Trophoblast cell (in vitro differentiated cells and primary cell): ENCODE measurements around the gene RGS7.
"Not testable (repeated sequence)": the region's sequence is repeated elsewhere in the genome, so short reads cannot be mapped to it uniquely, and the experiment has no call there.

Experiments used
- DNase-seq, 2 donors: peaks; one replicate each; pipeline ENCODE4 v3.0.0-alpha.2; 2016
- H2AFZ ChIP-seq: 2 replicates; pipeline ENCODE4 v1.6.1; 2013; ENCODE audit warnings: low read length, moderate library complexity, mild to moderate bottlenecking; ENCODE audit not compliant: insufficient read depth, poor library complexity
- H2AK5ac ChIP-seq: 2 replicates; pipeline ENCODE4 v1.6.1; 2013; ENCODE audit warnings: mild to moderate bottlenecking, low read length
- H2BK120ac ChIP-seq: 2 replicates; pipeline ENCODE4 v1.6.1; 2013; ENCODE audit warnings: low read length, mild to moderate bottlenecking, moderate library complexity; ENCODE audit not compliant: insufficient read depth, poor library complexity
- H2BK12ac ChIP-seq: 2 replicates; pipeline ENCODE4 v1.6.1; 2013; ENCODE audit warnings: mild to moderate bottlenecking, low read length, moderate library complexity
- H2BK5ac ChIP-seq: 2 replicates; pipeline ENCODE4 v1.6.1; 2013; ENCODE audit warnings: low read length, low read depth, moderate library complexity, mild to moderate bottlenecking; ENCODE audit not compliant: poor library complexity
- H3K14ac ChIP-seq: 2 replicates; pipeline ENCODE4 v1.6.1; 2013; ENCODE audit warnings: mild to moderate bottlenecking, low read length
- H3K18ac ChIP-seq: 2 replicates; pipeline ENCODE4 v1.6.1; 2013; ENCODE audit warnings: mild to moderate bottlenecking, low read length
- H3K23ac ChIP-seq: 2 replicates; pipeline ENCODE4 v1.6.1; 2013; ENCODE audit warnings: low read length
- H3K27ac ChIP-seq: 2 replicates; pipeline ENCODE4 v1.5.1; 2013; ENCODE audit warnings: low read depth, mild to moderate bottlenecking, inconsistent platforms, low read length, moderate library complexity
- H3K27me3 ChIP-seq: 2 replicates; pipeline ENCODE4 v1.6.1; 2013; ENCODE audit warnings: inconsistent platforms, mild to moderate bottlenecking, low read length, moderate library complexity; ENCODE audit not compliant: insufficient read depth
- H3K36me3 ChIP-seq, 2 experiments: 1 replicate in 1 of 2; 2 replicates in 1 of 2; pipeline ENCODE4 v1.6.1; 2013; ENCODE audit warnings: low read length in 2 of 2, mild to moderate bottlenecking in 2 of 2, moderate library complexity in 1 of 2; ENCODE audit not compliant: insufficient read depth in 2 of 2, control insufficient read depth in 1 of 2
- H3K4ac ChIP-seq: 2 replicates; pipeline ENCODE4 v1.6.1; 2013; ENCODE audit warnings: low read depth, mild to moderate bottlenecking, low read length, moderate library complexity
- H3K4me1 ChIP-seq, 2 experiments: 1 replicate in 1 of 2; 2 replicates in 1 of 2; pipeline ENCODE4 v1.6.1; 2013; ENCODE audit warnings: low read length in 2 of 2, mild to moderate bottlenecking in 2 of 2, moderate library complexity in 1 of 2; ENCODE audit not compliant: insufficient read depth in 2 of 2, control insufficient read depth in 1 of 2
- H3K4me2 ChIP-seq: 2 replicates; pipeline ENCODE4 v1.6.1; 2013; ENCODE audit warnings: inconsistent platforms, mild to moderate bottlenecking, low read length, moderate library complexity
- H3K4me3 ChIP-seq: 2 replicates; pipeline ENCODE4 v1.5.1; 2013; ENCODE audit warnings: mild to moderate bottlenecking, low read depth, low read length, inconsistent platforms
- H3K79me1 ChIP-seq: one replicate; pipeline ENCODE4 v1.6.1; 2013; ENCODE audit warnings: low read length
- H3K79me2 ChIP-seq: 2 replicates; pipeline ENCODE4 v1.6.1; 2013; ENCODE audit warnings: low read length, mild to moderate bottlenecking; ENCODE audit not compliant: control insufficient read depth, insufficient read depth, poor library complexity
- H3K9ac ChIP-seq: 2 replicates; pipeline ENCODE4 v1.6.1; 2013; ENCODE audit warnings: mild to moderate bottlenecking, low read length
- H3K9me3 ChIP-seq: 2 replicates; pipeline ENCODE4 v1.6.1; 2013; ENCODE audit warnings: low read depth, mild to moderate bottlenecking, control low read depth, inconsistent platforms, low read length; ENCODE audit not compliant: insufficient read depth
- H4K12ac ChIP-seq: 2 replicates; pipeline ENCODE4 v1.6.1; 2013; ENCODE audit warnings: low read depth, mild to moderate bottlenecking, low read length, moderate library complexity
- H4K8ac ChIP-seq: 2 replicates; pipeline ENCODE4 v1.6.1; 2013; ENCODE audit warnings: low read depth, mild to moderate bottlenecking, low read length, moderate library complexity
- H4K91ac ChIP-seq: one replicate; pipeline ENCODE4 v1.6.1; 2013; ENCODE audit warnings: low read depth, mild to moderate bottlenecking, low read length, moderate library complexity
- WGBS: extraction: QIAGEN DNeasy Blood & Tissue Kit; methylation state at CpG from one replicate; pipeline ENCODE4 v1.1.7; 2013; ENCODE audit warnings: missing lambda C conversion rate; ENCODE audit not compliant: insufficient read length, insufficient coverage; ENCODE audit errors: extremely low coverage; 5-methylcytosine and 5-hydroxymethylcytosine counted together

RGS7 gene

GRCh38 chr1:240783728-240784137, 573.3 kb downstream of the RGS7 start:
- not testable (repeated sequence) for H3K23ac ChIP-seq, H3K27ac ChIP-seq, H3K9ac ChIP-seq, H2BK120ac ChIP-seq, H3K4me2 ChIP-seq, H3K27me3 ChIP-seq, H4K91ac ChIP-seq, H3K4me1 ChIP-seq, H3K4ac ChIP-seq, H2BK12ac ChIP-seq, H4K12ac ChIP-seq, H3K14ac ChIP-seq, H4K8ac ChIP-seq, H2BK5ac ChIP-seq, H3K18ac ChIP-seq, H2AFZ ChIP-seq, H3K79me2 ChIP-seq, H3K9me3 ChIP-seq, H2AK5ac ChIP-seq, H3K36me3 ChIP-seq, H3K79me1 ChIP-seq, DNase-seq, H3K4me3 ChIP-seq
- no CpG with 5 or more reads among the region's 7 CpGs for WGBS

- 100% methylated on average over 1 of the region's 2 CpGs for WGBS
- Histone ChIP-seq H3K27ac (no peak overlapping the region), H3K4me1 (no peaks in the 10 kb centered on the region), H2BK12ac (no peak overlapping the region), H3K4me3 (no peak overlapping the region), H2BK5ac (no peak overlapping the region), H4K91ac (no peak overlapping the region), H3K9ac (no peak overlapping the region), H3K79me2 (no peaks in the 10 kb centered on the region), H3K36me3 (no peaks in the 10 kb centered on the region), H3K9me3 (no peaks in the 10 kb centered on the region), H3K4me2 (no peak overlapping the region), H2AK5ac (no peak overlapping the region), H4K12ac (no peak overlapping the region), H3K27me3 (no peaks in the 10 kb centered on the region), H2BK120ac (no peak overlapping the region), H3K23ac (no peak overlapping the region), H3K14ac (no peak overlapping the region), H3K4ac (no peak overlapping the region), H4K8ac (no peak overlapping the region), H2AFZ (no peak overlapping the region), H3K18ac (no peak overlapping the region), H3K79me1 (no peaks in the 10 kb centered on the region)
- no peak for DNase-seq
Observed at GRCh38 chr1:240776237-240776636, 580.8 kb downstream of the RGS7 start.

GRCh38 chr1:240772131-240772530, 584.9 kb downstream of the RGS7 start:
- Histone ChIP-seq H3K9me3 (no peaks in the 10 kb centered on the region), H3K36me3 (no peaks in the 10 kb centered on the region), H3K79me1 (peaks cover under 1% of the 10 kb centered on the region), H3K79me2 (no peaks in the 10 kb centered on the region), H2AK5ac (no peak overlapping the region), H2BK5ac (no peak overlapping the region), H2BK12ac (no peak overlapping the region), H2AFZ (no peak overlapping the region), H3K27ac (no peak overlapping the region), H3K4me2 (no peak overlapping the region), H2BK120ac (no peak overlapping the region), H3K9ac (no peak overlapping the region), H3K27me3 (no peaks in the 10 kb centered on the region), H4K91ac (no peak overlapping the region), H3K14ac (no peak overlapping the region), H3K23ac (no peak overlapping the region), H3K4me1 (peaks cover 2 to 3% of the 10 kb centered on the region in 2 experiments), H4K12ac (no peak overlapping the region), H4K8ac (no peak overlapping the region), H3K4ac (no peak overlapping the region), H3K4me3 (no peak overlapping the region), H3K18ac (no peak overlapping the region)
- WGBS = no CpG with 5 or more reads among the region's 3 CpGs
- DNase-seq = no peak

- H3K27me3 ChIP-seq = no peaks in the 10 kb centered on the region
- H3K4me1 ChIP-seq = peaks cover 5 to 7% of the 10 kb centered on the region in 2 experiments
- no peak overlapping the region for H3K9ac ChIP-seq
- no peak overlapping the region for H3K18ac ChIP-seq
- H3K36me3 ChIP-seq = no peaks in the 10 kb centered on the region
- H3K4me3 ChIP-seq = no peak overlapping the region
- no peak overlapping the region for H4K8ac ChIP-seq
- H2AFZ ChIP-seq = no peak overlapping the region
- no peak overlapping the region for H2BK120ac ChIP-seq
- no peak for DNase-seq
- no peak overlapping the region for H2AK5ac ChIP-seq
- no peak overlapping the region for H3K23ac ChIP-seq
- no peaks in the 10 kb centered on the region for H3K9me3 ChIP-seq
- no peak overlapping the region for H2BK12ac ChIP-seq
- no peak overlapping the region for H3K4ac ChIP-seq
- H4K12ac ChIP-seq = no peak overlapping the region
- H3K27ac ChIP-seq = no peak overlapping the region
- H3K79me1 ChIP-seq = peaks cover 3% of the 10 kb centered on the region
- no peak overlapping the region for H3K14ac ChIP-seq
- no peaks in the 10 kb centered on the region for H3K79me2 ChIP-seq
- no peak overlapping the region for H2BK5ac ChIP-seq
- no peak overlapping the region for H3K4me2 ChIP-seq
- no CpG with 5 or more reads among the region's 16 CpGs for WGBS
- H4K91ac ChIP-seq = no peak overlapping the region
Observed at GRCh38 chr1:240771450-240771849, 585.6 kb downstream of the RGS7 start.
